HG03378 (cell line): Measurements from ENCODE around the gene HELZ2.

Experiments
- ATAC-seq: cut with Tn5 transposase; IDR thresholded peaks from one replicate; pipeline ENCODE4 v1.9.1; 2021; ENCODE audit warnings: mild to moderate bottlenecking, moderate library complexity; ENCODE audit not compliant: unreplicated experiment

HELZ2 gene

GRCh38 chr20:63598479-63599395 lies 24.7 kb upstream of the HELZ2 start:
- ATAC-seq: no peak

DNA sequence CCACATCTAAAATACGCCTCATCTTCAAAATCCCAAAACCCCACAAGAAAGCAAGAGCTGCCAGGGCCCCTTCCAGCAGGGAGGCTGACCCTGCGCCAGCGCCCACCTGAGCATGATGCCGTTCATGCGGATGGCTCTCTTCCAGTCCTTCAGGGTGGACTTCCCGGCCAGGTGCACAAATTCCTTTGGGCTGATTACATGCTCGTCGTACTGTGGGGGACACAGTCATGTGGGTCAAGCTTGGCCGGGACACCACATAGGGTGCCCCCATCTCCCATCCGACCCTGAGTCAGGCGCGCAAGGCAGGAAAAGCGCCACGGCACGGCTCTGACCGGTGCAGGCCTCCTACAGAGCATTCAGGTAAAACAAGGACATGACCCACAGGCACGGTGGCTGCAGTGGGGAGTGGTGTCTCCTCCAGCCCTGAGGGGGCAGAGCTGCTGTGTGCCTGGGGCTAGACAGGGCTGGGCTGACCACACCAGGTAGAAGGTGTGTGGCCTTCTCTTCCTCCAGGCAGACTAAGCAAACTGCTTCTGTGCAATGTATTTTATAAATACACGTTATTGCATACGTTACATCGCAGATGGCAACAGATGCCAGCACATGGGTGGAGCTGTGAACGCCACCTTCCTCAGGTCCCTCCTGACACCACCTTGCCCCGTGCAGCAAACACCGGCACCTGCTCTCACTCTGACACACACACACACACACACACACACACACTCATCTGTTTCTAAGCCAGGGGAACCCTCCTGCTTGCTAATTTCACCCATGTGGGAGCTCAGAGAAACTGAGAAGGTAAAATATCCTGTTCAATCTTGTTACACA lies 23.8 kb upstream of the HELZ2 start:
- ATAC-seq: no peak

GRCh38 chr20:63596423-63596822 lies 22.4 kb upstream of the HELZ2 start:
- ATAC-seq: no peak

- ATAC-seq: no peak
These were observed 21.5 kb upstream of the HELZ2 start for GRCh38 chr20:63595416-63596127.

DNA sequence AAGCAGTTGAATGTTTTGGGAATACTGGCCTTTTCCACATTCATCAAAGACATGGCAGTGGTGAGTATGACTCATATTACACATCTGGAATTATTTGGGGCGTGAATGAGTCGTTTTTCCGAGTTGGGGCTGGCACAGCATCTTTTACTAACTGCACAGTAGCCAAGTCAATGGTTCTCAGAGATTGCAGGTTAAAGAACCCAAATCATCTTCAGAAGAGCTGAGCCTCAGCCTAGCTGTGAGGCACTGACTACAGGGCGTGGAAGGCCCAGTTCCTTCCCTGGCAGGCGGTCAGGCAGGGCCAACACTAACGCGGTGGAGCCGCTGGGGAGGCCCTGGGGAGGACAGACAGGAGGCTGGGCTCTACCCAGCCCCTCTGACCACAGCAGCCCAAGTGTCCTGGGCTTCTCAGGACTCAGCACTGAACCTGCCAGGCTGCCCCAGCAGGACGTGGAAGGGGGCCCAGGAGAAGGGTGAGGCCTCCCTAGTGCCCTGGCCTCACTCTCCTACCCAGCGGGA lies 20.1 kb upstream of the HELZ2 start:
- no peak for ATAC-seq

- ATAC-seq: no peak
These were observed 18.6 kb upstream of the HELZ2 start for GRCh38 chr20:63592661-63593060.

DNA sequence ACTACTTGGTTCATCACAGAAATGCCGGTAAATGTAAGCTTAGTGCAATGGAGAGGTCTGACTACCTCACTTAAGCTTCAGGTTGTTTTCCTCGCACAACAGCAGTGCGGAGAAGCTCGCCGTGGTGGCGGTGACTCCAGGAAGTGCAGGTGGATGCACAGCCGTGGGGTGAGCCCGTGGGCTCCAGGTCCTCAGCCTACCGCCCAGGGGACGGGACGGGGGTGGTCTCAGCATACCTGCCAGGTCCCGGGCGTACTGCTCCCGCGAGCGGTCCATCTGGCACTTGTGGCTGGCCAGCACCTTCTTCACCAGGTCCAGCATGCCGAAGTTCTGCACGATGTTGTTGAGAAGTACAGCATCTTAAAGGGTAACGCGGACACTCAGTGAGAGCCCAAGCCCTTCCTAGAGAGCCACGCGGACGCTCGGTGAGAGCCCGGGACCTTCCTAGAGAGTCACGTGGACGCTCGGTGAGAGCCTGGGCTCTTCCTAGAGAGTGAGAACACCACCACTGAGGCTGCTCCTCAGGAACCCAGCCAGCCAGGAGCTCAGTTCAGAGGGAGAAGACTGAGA lies 17.8 kb upstream of the HELZ2 start:
- ATAC-seq: no peak

GRCh38 chr20:63591147-63591533 lies 17.1 kb upstream of the HELZ2 start:
- no peak for ATAC-seq

DNA sequence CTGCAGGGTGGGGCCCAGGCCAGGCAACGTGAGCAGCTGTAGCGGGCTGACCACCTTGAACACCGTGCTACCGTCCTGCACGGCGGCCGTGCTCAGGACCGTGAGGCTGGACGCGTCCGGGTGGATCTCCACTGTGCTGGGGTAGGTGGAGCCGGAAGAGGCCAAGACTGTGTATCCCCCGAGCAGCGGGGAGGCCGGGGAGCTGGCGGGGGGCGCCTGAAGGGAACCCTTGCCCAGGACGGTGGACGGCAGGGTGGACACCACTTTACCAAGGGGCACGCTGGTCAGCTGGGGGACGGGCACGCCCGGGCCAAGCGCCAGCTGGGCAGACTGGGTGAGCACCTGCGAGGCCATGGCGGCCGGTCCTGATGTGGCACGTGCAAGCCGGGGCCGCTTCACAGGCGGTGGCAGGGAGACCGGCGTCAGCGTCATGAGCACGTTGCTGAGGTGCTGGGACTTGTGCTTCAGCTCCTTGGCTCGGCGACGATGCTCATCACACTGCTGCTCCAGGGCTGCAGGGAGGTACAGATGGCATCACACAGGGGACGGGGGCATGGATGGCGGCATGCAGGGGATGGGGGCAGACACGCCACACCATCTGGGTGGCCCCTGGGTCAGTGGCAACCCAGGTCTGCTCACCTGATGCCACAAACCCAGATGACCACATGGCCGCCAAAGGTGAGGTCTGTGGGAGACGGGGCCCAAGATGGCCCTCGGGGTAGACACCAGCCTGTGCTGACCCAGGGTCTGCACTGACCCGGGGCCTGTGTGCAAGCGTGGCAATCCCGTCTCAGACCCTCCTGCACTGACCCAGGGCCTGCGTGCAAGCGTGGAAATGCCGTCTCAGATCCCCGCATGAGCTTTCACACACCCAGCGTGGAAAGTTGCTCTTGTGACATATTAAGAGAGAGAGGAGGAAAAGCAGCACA lies 16.4 kb upstream of the HELZ2 start:
- ATAC-seq: no peak

GRCh38 chr20:63589261-63590217 lies 15.5 kb upstream of the HELZ2 start:
- ATAC-seq: no peak

GRCh38 chr20:63588641-63589041 lies 14.6 kb upstream of the HELZ2 start:
- no peak for ATAC-seq

- no peak for ATAC-seq
These were observed 13.9 kb upstream of the HELZ2 start for GRCh38 chr20:63587776-63588591.

GRCh38 chr20:63587256-63587655 lies 13.2 kb upstream of the HELZ2 start:
- no peak for ATAC-seq

DNA sequence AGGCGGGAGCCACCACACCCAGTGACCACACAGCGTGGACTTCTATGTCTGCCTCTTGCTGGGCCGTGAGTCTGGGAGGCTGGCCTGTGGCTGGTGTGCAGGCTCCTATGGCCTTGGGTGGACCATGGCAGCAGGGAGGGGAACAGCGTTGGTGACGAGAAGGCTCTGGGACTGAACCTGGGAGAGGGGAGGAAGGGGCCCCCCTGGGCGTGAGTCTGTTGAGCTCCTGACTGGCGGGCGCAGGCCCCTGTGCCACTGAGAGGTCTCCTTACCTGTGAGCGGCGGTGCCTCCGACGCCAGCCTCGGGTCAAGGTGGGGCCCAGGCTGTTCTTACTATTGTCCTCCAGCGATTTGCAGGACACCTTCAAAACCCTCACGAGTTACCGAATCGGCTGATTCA lies 12.8 kb upstream of the HELZ2 start:
- no peak for ATAC-seq

DNA sequence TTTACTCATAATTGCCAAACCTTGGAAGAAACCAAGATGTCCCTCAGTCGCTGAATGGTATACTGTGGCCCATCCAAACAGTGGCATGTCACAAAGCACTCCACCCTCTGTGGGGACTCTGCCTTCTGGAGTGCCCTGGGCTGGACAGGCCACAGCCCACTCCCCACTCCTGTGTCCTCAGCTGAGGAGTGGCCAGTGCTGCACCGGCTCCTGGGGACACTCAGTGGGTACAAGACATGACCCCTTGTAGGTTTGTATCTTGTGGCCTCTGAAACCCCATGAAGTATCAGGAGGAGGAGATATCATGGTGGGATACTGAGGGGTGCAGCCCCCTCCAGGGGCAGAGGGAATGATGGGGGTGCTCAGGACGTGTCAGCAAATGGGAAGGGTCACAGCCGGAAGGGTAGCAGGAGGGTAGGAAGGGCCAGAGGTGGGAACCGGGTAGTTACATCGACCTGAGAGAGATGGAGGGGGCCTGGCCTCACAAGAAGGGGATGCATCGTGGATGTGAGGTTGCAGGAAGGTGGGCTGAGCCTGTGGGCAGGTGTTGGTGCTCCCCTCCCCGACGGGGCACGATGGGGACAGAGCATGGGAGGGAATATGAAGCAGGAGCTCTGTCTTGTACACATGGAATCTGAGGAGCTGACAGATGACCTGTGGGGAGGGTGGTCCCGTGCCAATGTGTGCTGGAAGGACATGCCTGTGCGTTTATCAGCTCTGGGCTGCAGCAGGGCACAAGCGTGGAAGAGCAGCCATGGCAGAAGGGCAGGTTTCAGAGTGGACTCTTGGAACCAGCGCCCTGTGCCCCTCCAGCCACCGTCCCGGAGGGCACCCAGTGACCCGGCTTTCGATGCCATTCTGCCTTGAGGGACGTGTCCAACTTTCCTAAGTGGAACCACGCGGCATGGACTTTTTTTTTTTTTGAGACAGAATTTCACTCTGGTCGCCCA lies 11.9 kb upstream of the HELZ2 start:
- ATAC-seq: no peak

- no peak for ATAC-seq
These were observed 8.5 kb upstream of the HELZ2 start for GRCh38 chr20:63582382-63583063.
